MCF 10A (cell line): ENCODE data around the gene PDZD4. TPM values are rescaled to one million over a fixed set of nuclear protein-coding genes. Genes with fewer than 3 reads are reported as not detected.

Experiments used
- BruUV-seq: library from RNA; stranded (reverse); fragments of 400-500 nt; replicated peaks from 2 replicates; lab custom pipeline; 2021; lab: Mats Ljungman, UMichigan
- CTCF ChIA-PET: fragments of 300-600 bp; sonication (Branson Sonifier 250); formaldehyde crosslinking; extraction: SDS; loops from one replicate; lab custom pipeline; 2021; ENCODE audit warnings: antibody characterized with exemption, inconsistent platforms; lab: Yijun Ruan, JAX
- POLR2A ChIA-PET: fragments of 300-600, 350-650 bp; sonication (Branson Sonifier 250); formaldehyde crosslinking; extraction: SDS; loops from one replicate; lab custom pipeline; 2020; ENCODE audit warnings: antibody characterized with exemption, inconsistent platforms; lab: Yijun Ruan, JAX
- DNase-seq: peaks from one replicate; pipeline ENCODE4 v3.0.0-alpha.2; 2018; ENCODE audit not compliant: unreplicated experiment
- H3K27ac Mint-ChIP-seq: one replicate; pipeline ENCODE4 v1.8.0; 2022; ENCODE audit warnings: mild to moderate bottlenecking, low read depth, mixed read lengths; ENCODE audit not compliant: unreplicated experiment
- H3K27me3 Mint-ChIP-seq: one replicate; pipeline ENCODE4 v1.8.0; 2022; ENCODE audit warnings: mixed read lengths; ENCODE audit not compliant: insufficient read depth, unreplicated experiment
- H3K36me3 Mint-ChIP-seq: one replicate; pipeline ENCODE4 v1.8.0; 2022; ENCODE audit warnings: mild to moderate bottlenecking, moderate library complexity, mixed read lengths; ENCODE audit not compliant: insufficient read depth, unreplicated experiment
- H3K4me1 Mint-ChIP-seq: one replicate; pipeline ENCODE4 v1.8.0; 2022; ENCODE audit warnings: mixed read lengths; ENCODE audit not compliant: insufficient read depth, unreplicated experiment
- H3K4me3 Mint-ChIP-seq: one replicate; pipeline ENCODE4 v1.8.0; 2022; ENCODE audit warnings: mild to moderate bottlenecking, moderate library complexity, mixed read lengths; ENCODE audit not compliant: unreplicated experiment
- H3K9me3 Mint-ChIP-seq: one replicate; pipeline ENCODE4 v1.8.0; 2022; ENCODE audit warnings: mixed read lengths; ENCODE audit not compliant: unreplicated experiment
- intact Hi-C: fragments of 100-400 bp; cut with micrococcal nuclease; formaldehyde crosslinking; loops from 2 replicates; pipeline ENCODE4 v1.14.1; 2022
- total RNA-seq: library from RNA; stranded (reverse); gene quantifications from 2 replicates; pipeline ENCODE4 v1.2.3, GENCODE V29; 2022
- TF ChIP-seq, protein P1 (sequence below): fragments of 200-600 bp; IDR thresholded peaks from one replicate; pipeline ENCODE4 v1.8.0; 2022; ENCODE audit warnings: antibody characterized with exemption, mild to moderate bottlenecking; ENCODE audit not compliant: unreplicated experiment

The PDZD4 gene
- total RNA-seq, 1 experiment from 2014 or later = not detected

GRCh38 chrX:153845842-153846241, 15.5 kb upstream of the PDZD4 start:
- H3K4me1 Mint-ChIP-seq = peaks cover 4% of the 10 kb centered on the region
- no peak overlapping the region for H3K27ac Mint-ChIP-seq
- no peak overlapping the region for H3K4me3 Mint-ChIP-seq
- H3K9me3 Mint-ChIP-seq = no peaks in the 10 kb centered on the region
- DNase-seq = peak; percentile 35
- TF ChIP-seq, protein P1, sequence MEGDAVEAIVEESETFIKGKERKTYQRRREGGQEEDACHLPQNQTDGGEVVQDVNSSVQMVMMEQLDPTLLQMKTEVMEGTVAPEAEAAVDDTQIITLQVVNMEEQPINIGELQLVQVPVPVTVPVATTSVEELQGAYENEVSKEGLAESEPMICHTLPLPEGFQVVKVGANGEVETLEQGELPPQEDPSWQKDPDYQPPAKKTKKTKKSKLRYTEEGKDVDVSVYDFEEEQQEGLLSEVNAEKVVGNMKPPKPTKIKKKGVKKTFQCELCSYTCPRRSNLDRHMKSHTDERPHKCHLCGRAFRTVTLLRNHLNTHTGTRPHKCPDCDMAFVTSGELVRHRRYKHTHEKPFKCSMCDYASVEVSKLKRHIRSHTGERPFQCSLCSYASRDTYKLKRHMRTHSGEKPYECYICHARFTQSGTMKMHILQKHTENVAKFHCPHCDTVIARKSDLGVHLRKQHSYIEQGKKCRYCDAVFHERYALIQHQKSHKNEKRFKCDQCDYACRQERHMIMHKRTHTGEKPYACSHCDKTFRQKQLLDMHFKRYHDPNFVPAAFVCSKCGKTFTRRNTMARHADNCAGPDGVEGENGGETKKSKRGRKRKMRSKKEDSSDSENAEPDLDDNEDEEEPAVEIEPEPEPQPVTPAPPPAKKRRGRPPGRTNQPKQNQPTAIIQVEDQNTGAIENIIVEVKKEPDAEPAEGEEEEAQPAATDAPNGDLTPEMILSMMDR = no peak
- intact Hi-C loops = no loop called here
- ChIA-PET CTCF (interaction anchor here (0.5 to 1.2 kb wide), 6 partner anchors 23 to 894 kb away, joined by 3 to 5 read pairs (median 4); no protein-coding TSS in a partner anchor), POLR2A (no interaction called here)
- H3K27me3 Mint-ChIP-seq = peaks cover 81% of the 10 kb centered on the region
- H3K36me3 Mint-ChIP-seq = no peaks in the 10 kb centered on the region
- BruUV-seq = no TSS peak

GRCh38 chrX:153845195-153845594, 14.9 kb upstream of the PDZD4 start:
- no peak overlapping the region for H3K4me3 Mint-ChIP-seq
- ChIA-PET CTCF (interaction anchor here (0.5 to 1.1 kb wide), 5 partner anchors 22 to 895 kb away, joined by 3 to 8 read pairs (median 3); no protein-coding TSS in a partner anchor), POLR2A (interaction anchor here (0.8 kb wide), 1 partner anchor 8 kb away, joined by 4 read pairs; no protein-coding TSS in a partner anchor)
- H3K27ac Mint-ChIP-seq = no peak overlapping the region
- peaks cover 77% of the 10 kb centered on the region for H3K27me3 Mint-ChIP-seq
- BruUV-seq = no TSS peak
- H3K9me3 Mint-ChIP-seq = no peaks in the 10 kb centered on the region
- intact Hi-C loops = no loop called here
- peaks cover 4% of the 10 kb centered on the region for H3K4me1 Mint-ChIP-seq
- TF ChIP-seq, protein P1 = no peak
- H3K36me3 Mint-ChIP-seq = no peaks in the 10 kb centered on the region
- DNase-seq = no peak

DNA sequence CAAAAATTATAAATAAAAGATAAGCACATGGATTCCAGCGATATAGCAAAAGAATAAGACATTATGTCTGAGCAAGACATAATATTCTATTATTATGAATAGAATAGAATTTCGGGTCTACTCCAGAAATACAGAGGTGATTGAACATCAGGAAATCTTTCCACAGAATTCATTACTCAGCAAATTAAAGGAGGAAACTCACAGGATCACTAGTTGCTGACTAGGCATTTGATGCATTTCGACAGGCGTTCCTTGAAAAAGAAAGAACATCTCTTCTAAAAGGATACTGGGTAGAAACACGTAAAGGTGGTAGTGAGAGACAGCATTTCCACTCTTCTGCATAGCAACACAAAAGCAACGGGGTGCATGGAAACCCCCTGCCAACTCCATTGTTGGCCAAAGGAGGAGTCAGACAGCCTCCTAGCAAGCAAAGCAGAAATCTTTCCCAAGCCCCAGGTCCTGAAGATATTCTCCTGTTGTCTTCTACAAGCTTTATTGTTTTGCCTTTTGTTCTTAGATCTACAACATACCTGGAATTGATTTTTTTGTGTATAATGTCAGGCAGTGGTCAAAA, 14.3 kb upstream of the PDZD4 start:
- intact Hi-C loops = no loop called here
- ChIA-PET POLR2A (interaction anchor here (0.8 kb wide), 1 partner anchor 9 kb away, joined by 4 read pairs; no protein-coding TSS in a partner anchor), CTCF (interaction anchor here (0.6 to 1.1 kb wide), 2 partner anchors 314 to 338 kb away, joined by 3 to 8 read pairs; no protein-coding TSS in a partner anchor)
- H3K9me3 Mint-ChIP-seq = no peaks in the 10 kb centered on the region
- H3K27ac Mint-ChIP-seq = no peak overlapping the region
- no peak overlapping the region for H3K4me3 Mint-ChIP-seq
- BruUV-seq = no TSS peak
- peaks cover 4% of the 10 kb centered on the region for H3K4me1 Mint-ChIP-seq
- H3K27me3 Mint-ChIP-seq = peaks cover 74% of the 10 kb centered on the region
- H3K36me3 Mint-ChIP-seq = no peaks in the 10 kb centered on the region
- DNase-seq = no peak
- TF ChIP-seq, protein P1 = no peak

DNA sequence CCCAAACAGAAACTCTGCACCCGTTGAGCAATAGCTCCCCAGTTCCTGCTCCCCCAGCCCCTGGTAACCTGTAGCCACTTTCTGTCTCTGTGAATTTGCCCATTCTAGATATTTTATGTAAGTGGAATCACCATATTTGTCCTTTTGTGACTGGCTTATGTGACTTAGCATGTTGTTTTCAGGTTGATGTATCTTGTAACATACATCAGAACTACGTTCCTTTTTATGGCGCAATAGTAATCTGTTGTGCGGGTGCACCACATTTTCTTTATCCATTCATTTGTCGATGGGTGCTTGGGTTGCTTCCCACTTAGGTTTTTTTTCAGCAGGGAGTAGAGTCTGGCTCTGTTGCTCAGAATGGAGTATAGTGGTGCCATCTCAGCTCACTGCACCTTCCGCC, 6.6 kb upstream of the PDZD4 start:
- H3K27me3 Mint-ChIP-seq = peaks cover 78% of the 10 kb centered on the region
- no TSS peak for BruUV-seq
- DNase-seq = no peak
- intact Hi-C loops = no loop called here
- no peaks in the 10 kb centered on the region for H3K4me1 Mint-ChIP-seq
- ChIA-PET CTCF (no interaction called here), POLR2A (interaction anchor here (0.5 kb wide), 1 partner anchor 43 kb away, joined by 3 read pairs; the partner anchor contains the start of genes IDH3G and SSR4)
- TF ChIP-seq, protein P1 = no peak
- no peaks in the 10 kb centered on the region for H3K36me3 Mint-ChIP-seq
- H3K27ac Mint-ChIP-seq = no peak overlapping the region
- H3K9me3 Mint-ChIP-seq = no peaks in the 10 kb centered on the region
- H3K4me3 Mint-ChIP-seq = no peak overlapping the region
